Activated B cell treated with CpG ODN at 0.5 μM for 24 hours (primary cell): Measurements from ENCODE around the gene MT2A. TPM values are rescaled to one million over a fixed set of nuclear protein-coding genes. Genes with fewer than 3 reads are reported as not detected.
A peak's percentile ranks its signal among the peaks of the same experiment; 100 is the strongest.

ENCODE experiments used
- ATAC-seq: fragments of 200-7000 bp; cut with Tn5 transposase; one replicate; pipeline ENCODE4 v1.10.0; 2021; ENCODE audit warnings: low read depth, mild to moderate bottlenecking, moderate library complexity
- CTCF ChIA-PET: fragments of 350-600 bp; sonication (Branson Sonifier 250); formaldehyde crosslinking; loops from one replicate; lab custom pipeline; 2021; ENCODE audit warnings: antibody characterized with exemption; lab: Charles Lee
- POLR2A ChIA-PET: fragments of 350-600 bp; sonication (Branson Sonifier 250); formaldehyde crosslinking; loops from one replicate; lab custom pipeline; 2021; ENCODE audit warnings: antibody characterized with exemption; lab: Charles Lee
- DNase-seq: peaks from one replicate; pipeline ENCODE4 v3.0.0; 2022
- H3K27ac Mint-ChIP-seq: one replicate; pipeline ENCODE4 v1.8.0; 2020; ENCODE audit warnings: mixed read lengths
- H3K27me3 Mint-ChIP-seq: one replicate; pipeline ENCODE4 v1.8.0; 2021; ENCODE audit warnings: mixed read lengths
- H3K36me3 Mint-ChIP-seq: one replicate; pipeline ENCODE4 v1.8.0; 2021; ENCODE audit warnings: low read depth, mixed read lengths
- H3K4me1 Mint-ChIP-seq: one replicate; pipeline ENCODE4 v1.8.0; 2021; ENCODE audit warnings: mixed read lengths
- H3K4me3 Mint-ChIP-seq: one replicate; pipeline ENCODE4 v1.8.0; 2020; ENCODE audit warnings: mild to moderate bottlenecking, mixed read lengths
- H3K9me3 Mint-ChIP-seq: one replicate; pipeline ENCODE4 v1.8.0; 2020; ENCODE audit warnings: mixed read lengths
- intact Hi-C: fragments of 100-400 bp; cut with micrococcal nuclease; formaldehyde crosslinking; loops from one replicate; pipeline ENCODE4 v1.15.1; 2024
- total RNA-seq: library from RNA; stranded (reverse); gene quantifications from 2 replicates; pipeline ENCODE4 v1.2.3, GENCODE V29; 2022
- TF ChIP-seq, protein P1 (sequence below): fragments of 200-600 bp; IDR thresholded peaks from one replicate; pipeline ENCODE4 v1.8.0; 2022; ENCODE audit warnings: antibody characterized with exemption, mild to moderate bottlenecking

Gene MT2A
- total RNA-seq: 72.7 and 77.4 TPM in 2 replicates

DNA sequence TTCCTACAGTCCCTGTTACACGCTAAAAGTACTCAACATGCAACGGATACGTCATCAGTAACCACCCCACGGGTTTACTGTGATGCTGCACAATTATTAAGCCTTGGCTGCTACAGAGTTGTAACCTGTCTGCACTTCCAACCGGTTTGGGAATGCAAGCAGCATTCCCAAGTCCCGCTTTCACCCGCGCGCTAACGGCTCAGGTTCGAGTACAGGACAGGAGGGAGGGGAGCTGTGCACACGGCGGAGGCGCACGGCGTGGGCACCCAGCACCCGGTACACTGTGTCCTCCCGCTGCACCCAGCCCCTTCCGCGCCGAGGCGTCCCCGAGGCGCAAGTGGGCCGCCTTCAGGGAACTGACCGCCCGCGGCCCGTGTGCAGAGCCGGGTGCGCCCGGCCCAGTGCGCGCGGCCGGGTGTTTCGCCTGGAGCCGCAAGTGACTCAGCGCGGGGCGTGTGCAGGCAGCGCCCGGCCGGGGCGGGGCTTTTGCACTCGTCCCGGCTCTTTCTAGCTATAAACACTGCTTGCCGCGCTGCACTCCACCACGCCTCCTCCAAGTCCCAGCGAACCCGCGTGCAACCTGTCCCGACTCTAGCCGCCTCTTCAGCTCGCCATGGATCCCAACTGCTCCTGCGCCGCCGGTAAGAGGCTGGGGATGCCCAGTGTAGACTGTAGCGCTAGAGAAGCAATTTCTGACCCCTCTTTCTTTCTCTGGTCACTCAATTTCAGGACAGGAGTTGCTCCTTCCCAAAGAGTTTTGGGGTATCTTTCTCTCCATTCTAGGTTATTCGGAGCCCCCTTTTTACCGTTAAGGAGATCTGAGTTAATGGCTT, at the start of gene MT2A:
TSS of gene MT2A (plus strand) at position 542 of the 833 bp plus-strand sequence. CDS start at position 614, 72 bp downstream.
- ChIA-PET POLR2A (interaction anchor here (0.7 to 1.7 kb wide), 6 partner anchors 17 to 488 kb away, joined by 3 to 11 read pairs (median 6); partner anchors contain the start of genes MT1E, MT1F and MT1X), CTCF (interaction anchor here (1.0 to 2.0 kb wide), 4 partner anchors 22 to 94 kb away, joined by 3 to 8 read pairs (median 4); partner anchors contain the start of gene MT1F)
- TF ChIP-seq, protein P1, sequence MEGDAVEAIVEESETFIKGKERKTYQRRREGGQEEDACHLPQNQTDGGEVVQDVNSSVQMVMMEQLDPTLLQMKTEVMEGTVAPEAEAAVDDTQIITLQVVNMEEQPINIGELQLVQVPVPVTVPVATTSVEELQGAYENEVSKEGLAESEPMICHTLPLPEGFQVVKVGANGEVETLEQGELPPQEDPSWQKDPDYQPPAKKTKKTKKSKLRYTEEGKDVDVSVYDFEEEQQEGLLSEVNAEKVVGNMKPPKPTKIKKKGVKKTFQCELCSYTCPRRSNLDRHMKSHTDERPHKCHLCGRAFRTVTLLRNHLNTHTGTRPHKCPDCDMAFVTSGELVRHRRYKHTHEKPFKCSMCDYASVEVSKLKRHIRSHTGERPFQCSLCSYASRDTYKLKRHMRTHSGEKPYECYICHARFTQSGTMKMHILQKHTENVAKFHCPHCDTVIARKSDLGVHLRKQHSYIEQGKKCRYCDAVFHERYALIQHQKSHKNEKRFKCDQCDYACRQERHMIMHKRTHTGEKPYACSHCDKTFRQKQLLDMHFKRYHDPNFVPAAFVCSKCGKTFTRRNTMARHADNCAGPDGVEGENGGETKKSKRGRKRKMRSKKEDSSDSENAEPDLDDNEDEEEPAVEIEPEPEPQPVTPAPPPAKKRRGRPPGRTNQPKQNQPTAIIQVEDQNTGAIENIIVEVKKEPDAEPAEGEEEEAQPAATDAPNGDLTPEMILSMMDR: no peak
- DNase-seq: peak; percentile 82
- peaks cover 3% of the 10 kb centered on the region for H3K9me3 Mint-ChIP-seq
- intact Hi-C loops: loop anchor here (1.0 to 10.0 kb wide), 10 partner anchors 17 to 1519 kb away; partner anchors contain the start of genes AMFR, BBS2, CCDC102A and CFAP20
- H3K36me3 Mint-ChIP-seq: no peaks in the 10 kb centered on the region
- peak within 1 kb of the TSS; percentile 87 for H3K27ac Mint-ChIP-seq
- peaks cover 36% of the 10 kb centered on the region for H3K4me1 Mint-ChIP-seq
- ATAC-seq: peak; percentile 85
- no peaks in the 10 kb centered on the region for H3K27me3 Mint-ChIP-seq
- peak within 1 kb of the TSS; percentile 93 for H3K4me3 Mint-ChIP-seq

DNA sequence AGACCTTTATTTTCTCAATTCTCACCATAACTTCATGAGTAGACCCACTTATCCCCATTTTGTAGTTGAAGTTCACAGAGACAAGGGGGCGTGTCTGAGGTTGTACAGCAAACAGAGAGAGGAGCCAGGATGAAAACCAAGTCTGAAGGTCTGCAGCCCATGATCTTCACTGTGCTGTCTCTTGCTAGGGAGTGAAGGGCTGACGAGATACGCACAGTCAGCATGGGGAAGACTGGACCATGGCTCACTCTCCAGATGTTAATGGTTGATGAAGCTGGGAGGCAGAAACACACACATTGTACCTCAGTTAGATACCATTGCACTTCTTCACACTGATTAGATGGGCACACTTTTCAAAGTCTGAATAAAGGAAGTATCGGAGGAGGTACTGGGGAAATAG, 49.3 kb upstream of the MT2A start:
- intact Hi-C loops: no loop called here
- Mint-ChIP-seq H3K4me3 (no peak overlapping the region), H3K27ac (no peak overlapping the region), H3K9me3 (no peaks in the 10 kb centered on the region), H3K36me3 (no peaks in the 10 kb centered on the region), H3K27me3 (peaks cover 21% of the 10 kb centered on the region), H3K4me1 (no peaks in the 10 kb centered on the region)
- ATAC-seq: no peak
- ChIA-PET POLR2A (no interaction called here), CTCF (no interaction called here)
- TF ChIP-seq, protein P1: no peak
- no peak for DNase-seq

DNA sequence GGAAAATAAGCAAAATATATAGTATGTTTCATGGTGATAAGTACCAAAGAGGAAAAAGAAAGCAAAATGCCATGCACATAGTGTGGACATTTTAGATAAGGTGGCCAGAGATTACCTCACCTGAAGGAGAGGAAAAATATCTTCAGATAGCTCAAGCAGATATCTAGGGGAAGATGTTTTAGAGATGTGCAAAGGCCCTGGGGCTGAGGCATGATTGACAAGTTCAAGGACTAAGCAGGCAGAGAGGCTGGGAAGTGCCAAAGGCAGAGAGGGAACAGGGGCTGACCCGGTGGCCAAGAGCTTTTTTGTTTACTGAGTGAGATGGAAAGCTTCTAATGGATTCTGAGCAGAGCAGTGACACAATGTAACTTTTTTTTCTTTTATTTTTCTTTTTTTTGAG, 47.9 kb upstream of the MT2A start:
- ChIA-PET POLR2A (no interaction called here), CTCF (interaction anchor here (0.6 kb wide), 1 partner anchor 140 kb away, joined by 3 read pairs; no protein-coding TSS in a partner anchor)
- DNase-seq (no peak), ATAC-seq (no peak)
- Mint-ChIP-seq H3K27me3 (peaks cover 26% of the 10 kb centered on the region), H3K36me3 (no peaks in the 10 kb centered on the region), H3K4me3 (no peak overlapping the region), H3K27ac (no peak overlapping the region), H3K9me3 (no peaks in the 10 kb centered on the region), H3K4me1 (no peaks in the 10 kb centered on the region)
- TF ChIP-seq, protein P1: no peak
- intact Hi-C loops: no loop called here

DNA sequence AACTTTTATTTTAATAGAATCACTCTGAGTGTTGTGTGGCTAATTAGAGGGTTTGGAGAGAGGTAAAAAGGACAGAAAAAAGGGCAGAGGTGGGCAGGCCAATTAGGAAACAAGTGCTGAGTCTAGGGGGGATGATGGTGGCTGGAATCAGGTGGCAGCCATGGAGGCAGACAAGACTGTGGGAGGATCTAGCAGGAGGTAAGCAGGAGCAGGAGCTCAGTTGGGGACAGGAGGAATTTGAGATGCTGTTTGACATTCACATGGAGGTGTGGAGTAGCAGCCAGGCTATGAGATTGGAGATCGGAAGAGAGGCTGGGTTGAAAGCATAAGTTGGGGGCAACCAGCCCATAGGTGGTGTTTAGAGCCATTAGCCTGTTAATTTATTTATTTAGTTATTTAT, 47.3 kb upstream of the MT2A start:
- intact Hi-C loops: no loop called here
- peaks cover 25% of the 10 kb centered on the region for H3K27me3 Mint-ChIP-seq
- ChIA-PET POLR2A (no interaction called here), CTCF (no interaction called here)
- no peaks in the 10 kb centered on the region for H3K4me1 Mint-ChIP-seq
- H3K4me3 Mint-ChIP-seq: no peak overlapping the region
- ATAC-seq (no peak), DNase-seq (no peak)
- H3K27ac Mint-ChIP-seq: no peak overlapping the region
- H3K9me3 Mint-ChIP-seq: no peaks in the 10 kb centered on the region
- TF ChIP-seq, protein P1: no peak
- no peaks in the 10 kb centered on the region for H3K36me3 Mint-ChIP-seq

DNA sequence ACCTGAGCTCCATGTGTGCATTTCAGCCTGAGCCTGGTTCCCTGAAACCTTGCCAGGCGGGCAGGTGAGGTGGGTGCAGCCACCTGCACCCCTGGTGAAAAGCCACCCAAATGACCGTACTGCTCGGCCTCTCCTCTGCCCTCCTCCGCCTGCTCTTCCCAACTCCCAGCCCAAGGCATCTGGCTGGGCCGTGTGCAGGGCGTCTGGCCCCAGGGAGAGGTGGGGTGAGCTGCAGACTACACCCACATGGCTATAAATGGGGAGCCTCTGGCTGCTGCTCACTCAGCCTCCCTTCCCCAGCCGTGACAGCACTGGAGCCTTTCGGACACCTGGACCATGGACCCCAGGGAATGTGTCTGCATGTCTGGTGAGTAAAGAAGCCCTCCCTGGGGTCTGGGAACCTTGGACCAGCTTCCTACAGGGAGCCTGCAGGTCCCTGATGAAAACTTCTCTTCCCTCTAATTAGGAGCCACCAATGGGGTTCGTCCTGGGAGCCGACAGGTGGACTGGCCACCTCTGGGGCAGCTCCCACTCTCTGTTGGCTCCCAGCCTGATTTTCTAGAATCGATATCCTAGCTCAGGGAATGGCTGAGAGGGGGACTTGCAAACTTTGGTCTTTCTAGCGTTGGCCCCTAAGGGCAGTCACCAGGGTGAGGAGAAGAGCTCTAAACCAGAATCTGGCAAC, 43.4 kb upstream of the MT2A start, which contains the start of gene MT4:
TSS of gene MT4 (plus strand) at position 281 of the 685 bp plus-strand sequence. CDS start at position 337, 56 bp downstream.
- Mint-ChIP-seq H3K36me3 (no peaks in the 10 kb centered on the region), H3K27ac (no peak within 1 kb of the TSS), H3K27me3 (peaks cover 18% of the 10 kb centered on the region), H3K9me3 (no peaks in the 10 kb centered on the region), H3K4me1 (no peaks in the 10 kb centered on the region), H3K4me3 (no peak within 1 kb of the TSS)
- DNase-seq (no peak), ATAC-seq (no peak)
- TF ChIP-seq, protein P1: no peak
- intact Hi-C loops: no loop called here
- CTCF ChIA-PET: no interaction called here
- POLR2A ChIA-PET: no interaction called here
